Stimulated activated CD8-positive, alpha-beta memory T cell treated with anti-CD3 and anti-CD28 coated beads, Interleukin-12 subunit alpha, Interleukin-12 subunit beta, amount 100 ng/mL, for 4 hours (primary cell): ENCODE measurements around the gene CD320.

ENCODE experiments used
- DNase-seq: peaks from one replicate; pipeline ENCODE4 v3.0.0-alpha.2; 2020; ENCODE audit warnings: low read depth

The CD320 gene

DNA sequence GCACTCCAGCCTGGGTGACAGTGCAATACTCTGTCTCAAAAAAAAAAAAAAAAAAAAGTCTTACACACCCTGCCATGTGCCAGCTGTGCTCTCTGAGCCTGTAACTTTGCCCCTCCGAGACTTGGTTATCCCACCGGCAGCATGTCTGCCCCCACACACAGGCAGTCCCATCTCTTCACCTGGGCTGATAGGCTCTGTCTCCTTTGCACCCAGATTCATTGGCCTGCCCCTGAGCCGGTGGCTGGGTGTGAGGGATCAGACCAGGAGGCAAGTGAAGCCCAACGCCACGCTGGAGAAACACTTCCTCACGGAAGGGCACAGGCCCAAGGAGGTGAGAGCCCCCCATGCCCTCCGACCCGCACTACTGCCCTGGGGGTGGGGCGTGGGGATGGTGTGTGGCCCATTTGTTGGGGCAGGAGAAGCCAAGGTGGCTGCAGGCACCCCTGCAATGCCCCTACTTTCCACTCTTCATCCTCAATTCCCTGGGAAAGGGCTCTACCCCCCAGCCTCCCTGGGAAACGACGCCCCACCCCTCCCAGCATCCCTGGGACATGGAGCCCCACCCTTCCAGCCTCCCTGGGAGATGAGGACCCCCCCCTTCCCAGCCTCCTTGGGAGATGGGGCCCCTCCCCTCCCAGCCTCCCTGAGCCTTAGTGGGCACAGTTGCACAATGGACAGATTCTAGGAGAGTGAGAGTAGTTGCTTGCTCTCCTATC is 53.7 kb downstream of the CD320 start:
- DNase-seq: no peak

DNA sequence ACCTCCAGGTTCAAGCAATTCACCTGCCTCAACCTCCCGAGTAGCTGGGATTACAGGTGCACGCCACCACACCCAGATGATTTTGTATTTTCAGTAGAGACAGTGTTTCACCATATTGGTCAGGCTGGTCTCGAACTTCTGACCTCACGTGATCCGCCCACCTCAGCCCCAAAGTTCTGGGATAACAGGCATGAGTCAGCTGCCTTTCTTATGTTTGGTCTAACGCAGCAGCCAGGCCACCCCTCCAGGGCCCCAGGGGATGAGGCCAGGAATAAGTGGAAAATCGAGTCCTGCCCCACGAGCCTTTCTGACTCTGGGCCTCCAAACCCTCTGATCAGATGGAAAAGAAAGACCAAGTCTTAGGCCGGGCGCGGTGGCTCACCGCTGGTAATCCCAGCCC is 54.5 kb downstream of the CD320 start:
- DNase-seq: no peak

DNA sequence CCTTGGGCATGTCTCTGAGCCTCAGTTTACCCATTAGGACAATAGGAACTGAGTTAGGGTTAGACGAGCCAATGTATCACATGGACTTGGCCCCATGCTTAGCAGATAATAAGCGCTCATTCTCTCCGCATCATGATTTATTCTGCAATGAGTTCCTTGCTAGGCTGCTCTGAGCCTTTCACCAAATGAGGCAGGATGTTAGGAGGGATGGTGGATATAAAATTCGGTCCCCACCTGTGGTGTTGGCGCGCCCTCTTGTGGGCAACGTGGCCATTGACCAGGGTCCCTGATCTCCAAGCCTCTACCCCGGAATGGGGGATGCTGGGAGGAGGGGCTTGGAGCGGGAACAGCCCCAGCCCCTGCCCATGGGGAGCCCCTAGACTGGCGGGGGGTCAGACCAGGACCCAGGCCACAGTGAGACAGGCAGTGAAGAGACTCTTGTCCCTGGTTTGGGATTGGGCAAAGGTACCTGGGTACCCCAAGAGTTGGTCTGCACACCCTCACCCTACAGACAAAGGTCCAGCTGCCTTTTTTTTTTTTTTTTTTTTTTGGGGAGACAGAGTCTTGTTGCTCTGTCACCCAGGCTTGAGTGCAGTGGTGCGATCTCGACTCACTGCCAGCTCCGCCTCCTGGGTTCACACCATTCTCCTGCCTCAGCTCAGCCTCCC is 55.1 kb downstream of the CD320 start:
- DNase-seq: peak; percentile 66
